ENCODE results near the gene WDR86.
A peak's percentile ranks its signal among the peaks of the same experiment; 100 is the strongest.

Gene WDR86

DNA sequence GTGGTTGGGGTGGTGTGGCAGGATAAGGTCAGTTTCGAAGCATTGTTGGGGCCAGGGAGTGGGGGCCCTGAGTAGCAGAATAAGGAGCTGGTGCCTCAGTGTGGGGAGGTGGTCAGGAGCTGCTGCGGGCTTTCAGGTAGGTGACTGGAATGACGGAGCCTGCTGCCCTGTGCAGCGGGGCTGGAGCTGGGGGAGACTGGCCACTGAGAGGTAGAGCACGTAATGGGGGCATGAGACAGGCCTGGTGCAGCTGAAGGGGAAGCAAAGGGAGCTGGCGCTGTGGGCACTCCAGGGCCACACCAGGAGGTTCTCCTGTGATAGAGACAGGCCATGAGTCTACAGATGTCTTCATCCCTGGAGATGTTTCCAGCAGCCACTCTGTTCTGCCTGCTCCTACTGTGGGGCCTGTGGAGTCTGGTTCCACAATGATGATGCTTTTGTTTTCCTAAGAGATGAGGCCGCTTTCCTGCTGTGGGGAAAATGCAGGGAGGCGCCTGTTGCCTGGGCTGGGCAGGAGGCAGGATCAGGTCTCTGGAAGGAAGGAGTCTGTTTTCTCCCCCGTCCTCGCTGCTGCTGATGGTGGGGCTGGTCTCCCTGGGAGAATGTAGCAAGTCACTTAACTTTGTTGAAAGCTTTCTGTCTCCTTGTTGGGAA is 37.1 kb downstream of the WDR86 start:
- DNase-seq (ENCODE audit: low read depth in 1 of 2, low spot score in 1 of 2): no peak
- TF ChIP-seq CTCF (IDR thresholded peaks at IDR 0.05; ENCODE audit: insufficient read depth, low read length): no peak
- no peak for TF ChIP-seq POLR2AphosphoS5 (IDR thresholded peaks at IDR 0.05; ENCODE audit: low read depth)
- TF ChIP-seq REST (IDR thresholded peaks at IDR 0.05; ENCODE audit: insufficient replicate concordance, low read depth): no peak
- TF ChIP-seq SPI1 (IDR thresholded peaks at IDR 0.05; ENCODE audit: borderline replicate concordance, low read depth): no peak
- TF ChIP-seq GABPA (IDR thresholded peaks at IDR 0.05; ENCODE audit: low read depth): no peak
- Histone ChIP-seq H3K4me3 (replicated peaks; ENCODE audit: insufficient read depth, low read length) (no peak overlapping the region), H3K27ac (replicated peaks) (no peak overlapping the region), H3K27me3 (ENCODE audit: insufficient read depth, poor library complexity, severe bottlenecking) (no peaks in the 10 kb centered on the region)

GRCh38 chr7:151371266-151371665 is 38.6 kb downstream of the WDR86 start:
- Histone ChIP-seq H3K27ac (replicated peaks) (no peak overlapping the region), H3K27me3 (ENCODE audit: insufficient read depth, poor library complexity, severe bottlenecking) (no peaks in the 10 kb centered on the region), H3K4me3 (replicated peaks; ENCODE audit: insufficient read depth, low read length) (no peak overlapping the region)
- DNase-seq (ENCODE audit: low read depth in 1 of 2, low spot score in 1 of 2): no peak
- TF ChIP-seq REST (IDR thresholded peaks at IDR 0.05; ENCODE audit: insufficient replicate concordance, low read depth) (no peak), POLR2AphosphoS5 (IDR thresholded peaks at IDR 0.05; ENCODE audit: low read depth) (no peak), GABPA (IDR thresholded peaks at IDR 0.05; ENCODE audit: low read depth) (no peak), CTCF (IDR thresholded peaks at IDR 0.05; ENCODE audit: insufficient read depth, low read length) (no peak), SPI1 (IDR thresholded peaks at IDR 0.05; ENCODE audit: borderline replicate concordance, low read depth) (no peak)

GRCh38 chr7:151368136-151368571 is 41.7 kb downstream of the WDR86 start:
- Histone ChIP-seq H3K27me3 (ENCODE audit: insufficient read depth, poor library complexity, severe bottlenecking) (no peaks in the 10 kb centered on the region), H3K4me3 (replicated peaks; ENCODE audit: insufficient read depth, low read length) (no peak overlapping the region), H3K27ac (replicated peaks) (no peak overlapping the region)
- no peak for TF ChIP-seq GABPA (IDR thresholded peaks at IDR 0.05; ENCODE audit: low read depth)
- TF ChIP-seq CTCF (IDR thresholded peaks at IDR 0.05; ENCODE audit: insufficient read depth, low read length): peak; percentile 92
- peak; percentile 58 to 74 for DNase-seq (ENCODE audit: low read depth in 1 of 2, low spot score in 1 of 2)

- no peak for DNase-seq (ENCODE audit: low read depth in 1 of 2, low spot score in 1 of 2)
- H3K27me3 ChIP-seq (ENCODE audit: insufficient read depth, poor library complexity, severe bottlenecking): no peaks in the 10 kb centered on the region
- no peak overlapping the region for H3K4me3 ChIP-seq (replicated peaks; ENCODE audit: insufficient read depth, low read length)
- TF ChIP-seq REST (IDR thresholded peaks at IDR 0.05; ENCODE audit: insufficient replicate concordance, low read depth): no peak
- no peak for TF ChIP-seq CTCF (IDR thresholded peaks at IDR 0.05; ENCODE audit: insufficient read depth, low read length)
- TF ChIP-seq SPI1 (IDR thresholded peaks at IDR 0.05; ENCODE audit: borderline replicate concordance, low read depth): no peak
- no peak for TF ChIP-seq POLR2AphosphoS5 (IDR thresholded peaks at IDR 0.05; ENCODE audit: low read depth)
- no peak for TF ChIP-seq GABPA (IDR thresholded peaks at IDR 0.05; ENCODE audit: low read depth)
- no peak overlapping the region for H3K27ac ChIP-seq (replicated peaks)
These were observed 42.6 kb downstream of the WDR86 start for GRCh38 chr7:151367284-151367683.

All from HL-60 (cell line).